Glutamatergic neuron (in vitro differentiated cells): Measurements from ENCODE around the gene ZNF791. TPM values are rescaled to one million over a fixed set of nuclear protein-coding genes. Genes with fewer than 3 reads are reported as not detected.

Experiments used
- DNase-seq: peaks from one replicate; pipeline ENCODE4 v3.0.0; 2022
- H3K27ac Mint-ChIP-seq: one replicate; pipeline ENCODE4 v1.8.0; 2020; ENCODE audit warnings: mild to moderate bottlenecking, mixed read lengths, inconsistent platforms; ENCODE audit not compliant: unreplicated experiment
- H3K27me3 Mint-ChIP-seq: one replicate; pipeline ENCODE4 v1.8.0; 2020; ENCODE audit warnings: mild to moderate bottlenecking, moderate library complexity, mixed read lengths, inconsistent platforms; ENCODE audit not compliant: unreplicated experiment
- H3K36me3 Mint-ChIP-seq: one replicate; pipeline ENCODE4 v1.8.0; 2020; ENCODE audit warnings: mild to moderate bottlenecking, mixed read lengths, inconsistent platforms; ENCODE audit not compliant: unreplicated experiment
- H3K4me1 Mint-ChIP-seq: one replicate; pipeline ENCODE4 v1.8.0; 2020; ENCODE audit warnings: mild to moderate bottlenecking, low read depth, mixed read lengths, inconsistent platforms; ENCODE audit not compliant: unreplicated experiment
- H3K4me3 Mint-ChIP-seq: one replicate; pipeline ENCODE4 v1.8.0; 2020; ENCODE audit warnings: mild to moderate bottlenecking, mixed read lengths, inconsistent platforms; ENCODE audit not compliant: unreplicated experiment
- H3K9me3 Mint-ChIP-seq: one replicate; pipeline ENCODE4 v1.8.0; 2020; ENCODE audit warnings: mild to moderate bottlenecking, moderate library complexity, mixed read lengths, inconsistent platforms; ENCODE audit not compliant: unreplicated experiment
- total RNA-seq: library from RNA; stranded (reverse); fragmentation: NEBNext Ultra II Directional; extraction: Animal tissue kit (Norgen Biotek cat#: 25700); gene quantifications from one replicate; pipeline ENCODE4 v1.2.1, GENCODE V29; 2021; ENCODE audit not compliant: unreplicated experiment
- TF ChIP-seq, protein P1 (sequence below): fragments of 200-600 bp; sonication (generic); IDR thresholded peaks from one replicate; pipeline ENCODE4 v1.5.0; 2021; ENCODE audit not compliant: partially characterized antibody, unreplicated experiment

ZNF791 gene
- total RNA-seq, 1 donor from 2014 or later, result 27.6 TPM

- DNase-seq, result peak; percentile 48
- H3K9me3 Mint-ChIP-seq, result peaks cover 8% of the 10 kb centered on the region
- H3K4me1 Mint-ChIP-seq, result peaks cover 16% of the 10 kb centered on the region
Measured at GRCh38 chr19:12668932-12669269, 58.2 kb downstream of the ZNF791 start.

GRCh38 chr19:12669270-12670158 lies 58.8 kb downstream of the ZNF791 start:
- Mint-ChIP-seq H3K9me3 (peaks cover 9% of the 10 kb centered on the region), H3K4me1 (peaks cover 16% of the 10 kb centered on the region), H3K4me3 (peak overlapping the region; percentile 99), H3K27ac (peak overlapping the region; percentile 100), H3K27me3 (peaks cover 11% of the 10 kb centered on the region), H3K36me3 (no peaks in the 10 kb centered on the region)
- DNase-seq, result peak; percentile 58
- TF ChIP-seq, protein P1, sequence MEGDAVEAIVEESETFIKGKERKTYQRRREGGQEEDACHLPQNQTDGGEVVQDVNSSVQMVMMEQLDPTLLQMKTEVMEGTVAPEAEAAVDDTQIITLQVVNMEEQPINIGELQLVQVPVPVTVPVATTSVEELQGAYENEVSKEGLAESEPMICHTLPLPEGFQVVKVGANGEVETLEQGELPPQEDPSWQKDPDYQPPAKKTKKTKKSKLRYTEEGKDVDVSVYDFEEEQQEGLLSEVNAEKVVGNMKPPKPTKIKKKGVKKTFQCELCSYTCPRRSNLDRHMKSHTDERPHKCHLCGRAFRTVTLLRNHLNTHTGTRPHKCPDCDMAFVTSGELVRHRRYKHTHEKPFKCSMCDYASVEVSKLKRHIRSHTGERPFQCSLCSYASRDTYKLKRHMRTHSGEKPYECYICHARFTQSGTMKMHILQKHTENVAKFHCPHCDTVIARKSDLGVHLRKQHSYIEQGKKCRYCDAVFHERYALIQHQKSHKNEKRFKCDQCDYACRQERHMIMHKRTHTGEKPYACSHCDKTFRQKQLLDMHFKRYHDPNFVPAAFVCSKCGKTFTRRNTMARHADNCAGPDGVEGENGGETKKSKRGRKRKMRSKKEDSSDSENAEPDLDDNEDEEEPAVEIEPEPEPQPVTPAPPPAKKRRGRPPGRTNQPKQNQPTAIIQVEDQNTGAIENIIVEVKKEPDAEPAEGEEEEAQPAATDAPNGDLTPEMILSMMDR, result peak; percentile 9

More at GRCh38 chr19:12668932-12669269, 58.2 kb downstream of the ZNF791 start:
- Mint-ChIP-seq H3K27me3 (peaks cover 11% of the 10 kb centered on the region), H3K27ac (peak overlapping the region; percentile 100), H3K36me3 (no peaks in the 10 kb centered on the region), H3K4me3 (peak overlapping the region; percentile 99)
- TF ChIP-seq, protein P1, result no peak

- peak overlapping the region; percentile 100 for H3K27ac Mint-ChIP-seq
- DNase-seq, result no peak
- H3K27me3 Mint-ChIP-seq, result peaks cover 11% of the 10 kb centered on the region
- peaks cover 10% of the 10 kb centered on the region for H3K9me3 Mint-ChIP-seq
- H3K36me3 Mint-ChIP-seq, result no peaks in the 10 kb centered on the region
- TF ChIP-seq, protein P1, result no peak
- peak overlapping the region; percentile 99 for H3K4me3 Mint-ChIP-seq
- H3K4me1 Mint-ChIP-seq, result peaks cover 16% of the 10 kb centered on the region
Measured at GRCh38 chr19:12670159-12670928, 59.6 kb downstream of the ZNF791 start.

DNA sequence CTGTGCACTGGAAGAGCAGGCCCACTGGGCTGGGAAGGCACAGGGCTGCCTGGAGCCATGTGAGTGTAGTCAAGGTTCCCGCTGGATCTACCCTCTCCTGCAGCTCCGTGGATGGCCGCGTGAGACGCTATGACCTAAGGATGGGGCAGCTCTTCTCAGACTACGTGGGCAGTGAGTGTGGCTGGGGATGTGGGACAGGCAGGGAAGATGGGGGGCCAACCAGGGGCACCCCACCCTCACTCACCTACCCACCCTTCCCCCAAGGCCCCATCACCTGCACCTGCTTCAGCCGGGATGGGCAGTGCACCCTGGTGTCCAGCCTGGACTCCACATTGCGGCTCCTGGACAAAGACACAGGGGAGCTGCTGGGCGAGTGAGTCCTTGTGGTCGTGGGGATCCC lies 62.0 kb downstream of the ZNF791 start:
- H3K36me3 Mint-ChIP-seq, result no peaks in the 10 kb centered on the region
- TF ChIP-seq, protein P1, result no peak
- peaks cover 12% of the 10 kb centered on the region for H3K9me3 Mint-ChIP-seq
- peaks cover 16% of the 10 kb centered on the region for H3K27me3 Mint-ChIP-seq
- H3K27ac Mint-ChIP-seq, result no peak overlapping the region
- H3K4me1 Mint-ChIP-seq, result peaks cover 4% of the 10 kb centered on the region
- no peak for DNase-seq
- H3K4me3 Mint-ChIP-seq, result no peak overlapping the region
